HG03108 (cell line): ENCODE measurements around the gene CGNL1.
A peak's percentile ranks its signal among the peaks of the same experiment; 100 is the strongest.

Source experiments
- ATAC-seq: cut with Tn5 transposase; IDR thresholded peaks from one replicate; pipeline ENCODE4 v1.9.1; 2021; ENCODE audit warnings: moderate library complexity; ENCODE audit not compliant: unreplicated experiment

The CGNL1 gene

GRCh38 chr15:57544848-57545480, 168.7 kb downstream of the CGNL1 start:
- ATAC-seq, result no peak

DNA sequence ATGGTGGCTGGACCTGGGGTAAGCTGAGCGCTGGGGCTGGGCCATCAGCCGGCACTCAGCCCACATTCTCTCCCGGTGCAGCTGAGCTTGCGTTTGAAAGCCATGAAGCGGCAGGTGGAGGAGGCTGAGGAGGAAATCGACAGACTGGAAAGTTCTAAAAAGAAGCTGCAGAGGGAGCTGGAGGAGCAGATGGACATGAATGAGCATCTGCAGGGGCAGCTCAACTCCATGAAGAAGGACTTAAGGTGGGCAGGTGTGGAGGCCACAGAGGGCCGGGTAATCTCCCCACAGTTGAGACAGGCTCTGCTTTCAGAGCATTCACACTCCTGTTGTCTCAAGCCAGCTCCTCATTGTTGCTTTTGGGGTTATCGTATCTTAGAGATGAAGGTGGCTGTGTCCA, 169.7 kb downstream of the CGNL1 start:
- ATAC-seq, result no peak

DNA sequence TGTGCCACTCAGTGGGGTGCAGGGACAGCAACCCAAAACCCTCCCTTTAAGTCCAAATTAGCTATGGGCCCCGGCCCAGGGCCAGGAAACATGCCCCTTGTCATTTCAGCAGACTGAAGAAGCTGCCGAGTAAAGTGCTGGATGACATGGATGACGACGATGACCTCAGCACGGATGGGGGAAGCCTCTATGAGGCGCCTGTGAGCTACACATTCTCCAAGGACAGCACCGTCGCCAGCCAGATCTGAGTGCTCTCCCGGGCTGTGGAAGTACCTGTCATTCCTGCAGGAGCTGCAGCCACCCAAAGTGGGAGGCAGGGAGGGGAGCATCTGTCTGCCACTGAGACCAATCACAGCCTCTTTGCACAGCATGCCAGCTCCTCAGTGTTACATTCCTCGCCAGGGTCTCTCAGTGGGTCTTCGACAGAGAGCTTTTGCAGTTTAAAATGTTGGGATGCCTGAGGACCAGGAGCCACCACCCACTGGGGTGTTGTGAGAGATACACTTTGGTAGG, 171.0 kb downstream of the CGNL1 start:
- no peak for ATAC-seq

GRCh38 chr15:57548351-57548750, 172.0 kb downstream of the CGNL1 start:
- no peak for ATAC-seq

- ATAC-seq, result no peak
Observed at GRCh38 chr15:57548835-57549234, 172.5 kb downstream of the CGNL1 start.

DNA sequence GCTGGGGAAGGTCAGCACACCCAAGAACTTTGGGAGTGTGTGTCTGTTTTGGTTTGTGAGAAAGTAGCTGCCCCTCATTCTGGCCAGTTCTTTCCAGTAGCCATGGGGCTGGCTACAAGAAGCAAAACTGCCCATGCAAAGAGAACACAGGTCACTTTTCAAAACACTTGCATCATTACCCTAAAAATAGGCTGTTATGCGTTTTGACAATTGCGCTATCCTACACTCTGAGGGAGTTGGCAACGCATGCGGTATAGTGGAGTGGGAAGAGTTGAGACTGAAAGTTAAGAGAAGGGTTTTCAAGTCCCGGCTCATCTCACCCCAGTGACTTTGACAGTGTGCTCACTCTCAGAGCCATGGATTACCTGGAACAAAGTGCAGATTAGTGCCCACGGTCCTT, 173.6 kb downstream of the CGNL1 start:
- no peak for ATAC-seq

GRCh38 chr15:57550640-57551039, 174.3 kb downstream of the CGNL1 start:
- no peak for ATAC-seq

GRCh38 chr15:57551715-57552677, 175.7 kb downstream of the CGNL1 start:
- no peak for ATAC-seq

DNA sequence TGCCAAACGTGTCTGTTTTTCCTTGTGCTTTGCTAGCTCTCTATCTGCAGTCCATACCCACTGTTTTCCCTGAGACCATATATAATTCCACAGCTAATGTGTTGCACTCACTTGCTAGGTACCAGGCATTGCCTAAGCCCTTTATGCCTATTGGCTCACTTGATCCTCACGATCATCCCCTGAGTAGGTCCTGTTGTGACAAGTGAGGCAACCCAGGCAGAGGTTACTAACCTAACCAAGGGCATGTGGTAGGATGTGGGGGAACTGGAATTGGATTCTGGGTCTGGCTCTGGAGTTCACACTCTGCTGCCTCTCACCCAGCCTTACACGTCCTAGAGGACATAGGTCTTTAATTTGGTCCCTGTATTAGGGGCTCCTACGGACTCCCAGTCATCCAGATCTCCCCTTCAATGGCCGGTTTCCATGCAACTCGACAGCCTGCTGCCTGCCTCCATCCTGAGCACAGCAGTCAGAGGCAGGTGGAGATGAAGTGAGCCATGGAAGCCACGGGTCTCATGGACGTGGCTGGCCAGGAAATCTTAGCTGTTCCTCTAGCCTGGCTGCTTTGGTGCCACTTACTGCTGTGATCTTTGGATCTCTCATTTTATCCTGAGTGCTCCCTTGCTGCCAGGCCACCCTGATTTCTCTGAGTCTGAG, 176.5 kb downstream of the CGNL1 start:
- ATAC-seq, result no peak

- ATAC-seq, result no peak
Observed at GRCh38 chr15:57553526-57553925, 177.2 kb downstream of the CGNL1 start.

DNA sequence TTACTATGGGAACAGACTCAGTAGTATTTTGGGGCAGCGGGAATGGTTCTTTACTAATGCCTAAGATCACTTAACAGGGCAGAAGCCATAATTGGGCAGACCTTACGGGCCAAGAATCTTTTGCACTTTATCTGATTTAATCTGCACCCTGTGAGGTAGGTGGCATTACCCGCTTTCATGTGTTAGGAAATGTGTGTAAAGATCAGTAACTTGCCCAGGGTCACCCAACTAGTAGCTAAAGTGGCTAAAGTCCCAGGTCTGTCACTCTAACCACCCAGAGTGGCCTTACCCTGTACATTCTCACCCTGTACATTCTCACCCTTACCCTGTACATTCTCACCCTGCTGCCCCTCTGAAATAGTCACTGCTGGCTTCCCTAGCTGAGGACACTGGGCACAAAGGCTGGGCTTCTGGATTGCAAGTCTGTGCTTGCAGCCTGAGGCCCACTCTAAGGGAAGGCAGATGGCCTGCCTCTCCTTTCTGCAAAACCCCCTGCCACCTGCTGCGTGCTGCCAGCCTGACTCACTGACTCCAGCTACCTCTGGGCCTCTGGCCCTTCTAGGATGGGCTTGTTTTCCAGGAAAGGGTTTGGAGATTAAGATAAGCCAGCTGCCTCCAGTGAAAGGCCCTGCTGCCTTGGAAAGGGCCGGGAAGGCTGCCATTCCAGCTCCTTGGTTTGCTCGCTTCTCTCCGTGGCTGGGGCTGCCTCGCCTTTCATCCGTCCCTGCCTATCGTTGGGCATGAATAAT, 177.9 kb downstream of the CGNL1 start:
- no peak for ATAC-seq

DNA sequence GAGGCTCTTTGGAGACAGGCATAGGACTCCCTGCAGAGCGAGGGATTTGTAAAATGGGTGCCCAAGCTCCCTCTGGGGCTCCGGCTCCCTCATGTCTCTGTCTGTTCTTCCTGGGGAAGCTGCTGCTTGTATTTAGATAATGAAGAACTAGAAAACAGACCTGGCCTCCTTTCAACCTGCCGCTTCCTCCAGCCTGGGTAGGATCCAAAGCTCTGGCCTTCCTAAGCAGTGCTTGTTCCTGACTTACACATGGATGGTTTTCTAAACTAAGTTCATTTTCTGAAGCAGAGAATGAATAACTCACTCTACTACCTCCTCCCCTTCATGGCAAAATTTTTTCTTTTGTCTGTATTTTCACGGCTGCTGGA, 178.5 kb downstream of the CGNL1 start:
- no peak for ATAC-seq

DNA sequence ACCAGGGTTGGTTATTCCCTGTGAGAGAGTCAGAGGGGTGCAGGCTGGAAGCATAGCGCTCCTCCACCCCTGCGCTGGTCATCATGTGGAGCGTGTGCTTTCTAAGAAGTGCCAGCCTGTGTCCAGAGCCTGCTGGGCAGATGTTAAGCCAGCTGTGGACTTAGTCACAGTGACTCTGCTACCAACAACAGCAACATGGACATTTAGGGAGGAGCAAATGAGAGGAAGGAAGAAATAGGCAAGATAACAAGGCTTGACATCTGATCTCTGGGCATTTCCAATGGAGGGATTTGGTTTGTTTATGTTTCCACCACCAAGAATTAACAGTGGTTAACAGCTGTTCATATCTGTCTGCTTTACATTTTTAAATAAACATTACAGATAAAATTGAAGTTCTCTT, 179.0 kb downstream of the CGNL1 start:
- no peak for ATAC-seq

DNA sequence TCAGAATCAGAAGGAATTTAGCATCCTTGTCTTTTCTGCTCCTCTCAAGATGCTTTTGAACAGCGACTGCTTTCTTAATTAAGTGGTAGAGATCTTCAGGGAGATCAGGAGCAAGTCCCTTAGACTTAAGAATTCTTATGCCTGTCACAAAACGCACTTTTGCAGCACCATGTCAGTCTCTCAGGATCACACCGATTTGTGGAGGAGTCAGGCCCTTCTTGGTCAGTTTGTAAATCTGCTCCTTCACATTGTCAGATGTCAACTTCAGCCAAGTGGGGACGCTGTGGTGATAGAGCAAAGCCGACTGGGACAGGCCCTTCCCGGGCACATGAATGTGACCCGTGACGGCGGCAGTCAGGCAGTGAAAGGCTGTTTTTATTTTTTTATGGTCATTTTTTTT, 179.7 kb downstream of the CGNL1 start:
- ATAC-seq, result no peak

GRCh38 chr15:57557267-57557666, 181.0 kb downstream of the CGNL1 start:
- no peak for ATAC-seq

DNA sequence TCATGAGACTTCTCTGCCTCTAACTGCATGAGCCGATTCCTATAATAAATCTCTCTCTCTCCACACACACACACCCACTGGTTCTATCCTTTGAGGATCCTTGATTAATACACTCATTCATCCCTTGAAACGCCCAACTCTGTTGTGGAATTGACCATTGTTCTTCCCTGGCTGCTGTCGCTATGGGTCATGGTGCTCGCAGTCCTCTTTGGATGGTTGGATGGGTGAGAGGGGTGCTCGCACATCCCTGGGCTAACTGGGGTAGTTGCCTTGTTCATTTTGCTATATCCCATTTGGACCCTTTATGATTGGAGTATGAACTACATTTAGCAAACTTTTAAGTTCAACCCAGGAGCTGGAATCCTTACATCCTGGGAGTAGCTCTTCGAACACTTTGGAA, 181.5 kb downstream of the CGNL1 start:
- ATAC-seq, result no peak

- no peak for ATAC-seq
Observed at GRCh38 chr15:57559875-57560274, 183.6 kb downstream of the CGNL1 start.

DNA sequence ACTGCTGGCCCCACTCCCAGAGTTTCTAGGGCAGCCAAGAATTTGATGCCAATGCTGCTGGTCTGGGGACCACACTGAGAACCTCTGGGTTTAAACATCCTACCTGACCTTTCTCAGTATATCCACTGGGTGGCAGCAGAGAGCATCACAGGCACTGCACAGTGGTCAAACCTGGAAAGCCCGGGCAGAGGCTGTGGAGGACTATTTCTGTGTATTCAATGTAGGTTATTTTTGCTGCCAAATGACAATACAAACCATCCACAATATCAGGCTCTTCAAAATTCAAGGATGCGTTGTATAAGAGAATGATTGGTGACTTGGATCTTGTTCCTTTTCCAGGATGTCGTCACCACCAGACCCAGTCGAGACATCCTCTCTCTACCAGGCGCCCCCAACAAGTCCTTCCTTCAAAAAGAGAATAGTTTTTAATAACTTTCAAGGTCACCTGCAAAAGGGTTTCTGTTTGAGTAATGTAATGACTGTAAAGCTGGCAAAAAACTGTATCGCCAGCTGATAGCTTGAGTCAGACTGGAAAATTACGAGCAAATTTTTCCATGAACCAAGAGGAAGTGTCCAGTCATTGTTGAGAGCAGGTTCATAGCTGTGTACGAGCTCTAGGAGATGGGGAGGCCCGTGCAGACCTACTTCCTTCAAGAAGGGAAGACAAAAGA, 184.9 kb downstream of the CGNL1 start:
- ATAC-seq, result peak; percentile 80

- ATAC-seq, result no peak
Observed at GRCh38 chr15:57562196-57562769, 186.0 kb downstream of the CGNL1 start.

DNA sequence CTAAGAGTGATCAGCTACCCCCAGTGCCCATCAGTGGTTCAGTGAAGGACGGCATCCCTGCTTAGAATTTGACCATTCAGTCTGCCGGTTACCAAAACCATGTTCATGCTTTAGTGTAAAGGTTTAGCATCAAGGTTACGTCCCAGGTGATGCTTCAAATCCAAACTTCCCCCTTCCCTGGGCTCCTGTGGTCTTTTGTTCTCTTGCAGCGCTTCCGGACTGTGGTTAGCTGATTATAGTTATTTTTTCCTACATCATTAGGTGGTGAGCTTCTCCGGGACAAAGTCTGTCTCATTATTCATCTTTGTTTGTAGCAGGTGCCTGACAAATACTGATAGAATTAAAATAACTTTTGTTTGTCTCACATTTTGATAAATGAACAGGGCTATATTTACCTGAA, 187.1 kb downstream of the CGNL1 start:
- no peak for ATAC-seq
